Measurements from ENCODE around the gene SAMD7.

Gene SAMD7

DNA sequence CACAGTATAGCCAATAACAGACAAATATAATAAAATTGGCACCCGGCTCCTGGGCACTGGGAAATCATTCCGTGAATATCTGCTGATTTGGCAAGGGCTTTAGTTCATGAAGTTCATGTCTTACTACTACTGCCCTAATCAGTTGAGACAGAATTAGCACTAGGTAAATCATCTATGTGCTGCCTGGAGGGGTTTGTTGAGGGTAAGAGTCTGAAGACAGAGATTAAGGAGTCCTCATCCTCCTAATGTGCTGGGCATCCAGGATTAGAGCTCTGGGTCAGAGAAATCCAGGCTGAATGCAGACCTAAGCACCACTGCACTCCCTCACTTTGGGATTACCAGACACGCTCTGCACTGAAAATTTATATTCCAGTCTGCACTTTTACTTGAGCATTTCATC is 2.0 kb downstream of the SAMD7 start:
- no peak for DNase-seq

DNA sequence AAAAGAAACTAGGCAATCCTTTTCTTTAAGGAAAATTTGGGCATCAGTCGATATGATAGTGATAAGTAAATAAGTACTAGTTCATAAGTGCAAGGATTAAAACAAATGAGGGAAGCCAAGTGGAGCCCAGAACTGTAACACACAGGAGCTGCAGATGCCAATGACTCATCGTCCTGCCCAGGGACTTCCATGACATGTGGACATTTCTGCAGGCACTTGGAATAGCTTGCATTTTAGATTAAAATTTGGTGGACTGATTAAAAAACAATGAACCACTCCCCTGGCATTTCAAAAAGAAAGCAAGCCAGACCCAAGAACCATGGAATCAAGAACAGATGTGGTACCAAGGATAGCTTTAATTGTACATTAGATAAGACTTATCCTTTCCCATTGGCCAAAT is 2.9 kb downstream of the SAMD7 start:
- no peak for DNase-seq

DNA sequence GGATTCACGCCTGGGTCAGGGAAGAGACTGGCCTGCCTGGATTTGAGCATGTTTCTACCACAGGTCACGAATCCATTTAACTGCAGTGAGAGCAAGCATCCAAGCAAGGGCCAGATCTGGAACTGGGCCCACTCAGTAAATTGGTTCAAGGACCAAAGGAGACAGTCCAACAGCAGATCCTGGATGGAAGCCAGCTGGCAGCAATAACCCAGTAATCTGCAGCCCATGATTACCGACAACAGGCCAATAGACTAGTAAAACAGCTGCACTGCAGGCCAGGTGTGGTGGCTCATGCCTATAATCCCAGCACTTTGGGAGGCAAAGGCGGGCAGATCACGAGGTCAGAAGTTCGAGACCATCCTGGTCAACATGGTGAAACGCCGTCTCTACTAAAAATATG is 11.8 kb downstream of the SAMD7 start:
- no peak for DNase-seq

DNA sequence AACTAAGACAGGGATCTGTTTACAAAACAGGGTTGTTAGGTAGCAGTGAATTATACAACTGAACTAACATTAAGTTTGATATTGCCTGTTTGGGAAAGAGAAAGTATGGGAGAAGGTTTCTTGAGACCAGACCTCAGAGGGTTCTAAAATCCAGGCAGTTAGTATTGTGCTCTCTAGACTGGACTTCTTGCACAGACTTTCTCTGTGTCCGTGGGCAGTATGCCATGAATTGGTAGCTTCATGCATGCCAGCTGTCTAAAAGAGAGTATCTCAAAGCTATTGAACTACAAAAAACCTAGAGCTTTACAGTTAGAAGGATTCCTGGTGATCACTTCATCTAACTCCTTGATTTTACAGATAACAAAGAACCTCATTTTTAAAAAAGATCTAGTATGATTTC is 12.5 kb downstream of the SAMD7 start:
- no peak for DNase-seq

DNA sequence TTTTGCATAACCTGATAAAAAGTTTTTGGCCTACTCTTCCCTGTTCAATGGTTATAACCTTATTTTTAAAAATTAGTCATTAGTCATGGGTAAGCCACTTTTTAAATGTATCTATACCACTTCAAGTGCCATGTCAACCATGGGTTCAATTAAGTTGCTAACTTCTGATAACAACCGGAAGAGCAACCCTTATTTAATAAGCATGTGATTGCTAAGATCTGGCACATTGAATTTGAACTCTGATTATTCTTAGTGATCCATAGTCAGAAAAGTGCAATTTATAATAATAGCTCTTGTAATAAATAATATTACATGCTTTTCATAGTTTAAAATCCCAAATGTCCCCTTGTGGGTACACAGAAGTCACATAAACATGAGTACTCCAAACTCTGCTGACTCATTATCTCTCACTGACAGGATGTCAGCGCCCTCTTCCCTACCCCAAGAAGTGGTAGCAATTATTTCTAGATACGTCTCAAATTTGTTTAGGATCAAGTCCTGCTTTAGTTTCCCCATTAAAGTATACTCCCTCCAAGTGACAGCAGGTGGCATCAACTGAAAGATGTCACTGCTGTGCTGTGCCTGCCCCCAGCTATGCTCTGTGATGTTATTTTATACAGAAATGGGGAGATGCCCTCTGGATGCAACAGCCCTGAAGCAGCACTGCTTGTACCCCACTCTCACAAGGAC is 18.6 kb downstream of the SAMD7 start:
- DNase-seq: peak; percentile 34

DNA sequence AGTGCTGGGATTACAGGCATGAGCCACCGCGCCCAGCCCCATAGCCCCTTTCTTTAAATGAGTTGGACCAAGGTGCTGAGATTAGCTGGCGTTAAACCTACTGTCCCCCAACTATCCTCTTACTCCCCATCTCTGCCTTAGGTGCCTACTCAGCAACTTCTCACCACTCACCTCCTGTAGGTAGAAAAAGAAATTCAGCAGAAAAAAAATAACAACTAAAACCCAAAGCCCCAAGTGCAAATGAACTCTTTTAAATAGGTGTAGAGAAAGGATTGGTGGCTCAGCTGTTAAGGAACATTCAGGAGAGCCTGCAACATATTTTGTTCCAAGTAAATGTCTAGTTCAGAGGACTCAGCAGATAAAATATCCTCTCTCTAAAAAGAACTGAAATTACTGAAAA is 19.5 kb downstream of the SAMD7 start:
- DNase-seq: no peak

DNA sequence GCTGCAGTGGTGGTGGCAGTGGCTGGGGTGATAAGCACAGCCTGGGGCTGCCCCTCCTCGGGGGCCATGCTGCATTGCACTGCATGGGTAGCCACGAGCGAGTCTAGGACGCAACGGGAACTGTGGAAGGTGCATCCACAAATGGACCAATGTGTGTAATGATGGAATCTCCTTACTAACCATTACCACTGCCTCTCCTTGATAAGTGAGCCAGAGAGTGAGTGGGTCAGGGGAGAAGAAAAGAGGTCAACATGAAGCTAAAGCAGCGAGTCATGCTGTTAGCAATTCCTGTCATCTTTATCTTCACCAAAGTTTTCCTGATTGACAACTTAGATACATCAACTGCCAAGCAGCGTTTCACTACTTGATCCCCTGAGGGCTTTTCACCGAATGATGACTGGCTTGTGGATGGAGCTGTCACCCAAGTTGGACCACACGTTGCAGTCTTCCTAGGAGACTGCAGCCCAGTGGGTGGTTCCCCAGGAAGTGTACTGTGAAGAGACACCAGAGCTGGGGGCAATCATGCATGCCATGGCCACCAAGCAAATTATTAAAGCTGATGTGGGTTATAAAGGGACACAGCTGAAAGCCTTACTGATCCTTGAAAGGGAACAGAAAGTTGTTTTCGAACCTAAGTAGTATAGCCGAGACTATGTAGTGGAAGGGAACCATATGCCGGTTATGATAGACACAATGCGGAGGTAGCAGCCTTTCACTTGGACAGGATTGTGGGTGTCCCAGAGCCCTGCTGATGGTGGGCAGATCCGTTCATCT is 20.6 kb downstream of the SAMD7 start:
- DNase-seq: peak; percentile 58

DNA sequence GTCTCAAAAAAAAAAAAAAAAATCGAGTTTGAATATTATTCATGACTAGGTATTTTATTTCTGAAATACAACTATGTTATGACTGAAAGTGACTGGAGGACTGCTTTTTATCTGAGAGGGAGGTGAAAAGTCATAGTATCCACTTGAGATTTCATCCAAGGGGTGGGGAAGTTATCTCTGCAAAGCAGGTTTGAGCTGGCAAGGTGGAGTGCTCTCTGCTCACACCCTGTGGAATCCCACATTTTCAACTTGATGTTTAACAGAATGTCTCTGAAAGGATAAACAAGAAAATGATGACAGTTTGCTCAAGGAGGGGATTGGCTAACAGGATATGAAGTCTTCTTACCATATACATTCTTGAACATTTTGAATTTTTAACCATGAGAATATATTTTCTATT is 27.9 kb downstream of the SAMD7 start:
- DNase-seq: no peak

DNA sequence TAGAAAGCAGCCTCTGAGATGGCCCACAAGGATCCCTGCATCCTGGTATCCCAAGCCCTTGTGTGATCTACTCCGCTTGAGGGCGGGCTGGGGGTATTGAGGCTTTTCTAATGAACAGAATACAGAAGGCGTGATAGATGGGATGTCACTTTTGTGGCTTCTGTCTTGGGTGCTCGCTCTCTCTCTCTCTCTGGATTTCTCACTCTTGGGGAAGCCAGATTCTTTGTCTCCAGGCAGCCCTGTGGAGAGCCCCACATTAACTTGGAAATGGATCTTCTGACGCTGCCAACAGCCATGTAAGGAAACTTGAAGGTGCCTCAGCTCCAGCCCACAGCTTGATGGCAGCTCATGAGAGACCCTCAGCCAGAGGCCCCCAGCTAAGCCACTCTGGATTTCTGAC is 28.4 kb downstream of the SAMD7 start:
- no peak for DNase-seq

DNA sequence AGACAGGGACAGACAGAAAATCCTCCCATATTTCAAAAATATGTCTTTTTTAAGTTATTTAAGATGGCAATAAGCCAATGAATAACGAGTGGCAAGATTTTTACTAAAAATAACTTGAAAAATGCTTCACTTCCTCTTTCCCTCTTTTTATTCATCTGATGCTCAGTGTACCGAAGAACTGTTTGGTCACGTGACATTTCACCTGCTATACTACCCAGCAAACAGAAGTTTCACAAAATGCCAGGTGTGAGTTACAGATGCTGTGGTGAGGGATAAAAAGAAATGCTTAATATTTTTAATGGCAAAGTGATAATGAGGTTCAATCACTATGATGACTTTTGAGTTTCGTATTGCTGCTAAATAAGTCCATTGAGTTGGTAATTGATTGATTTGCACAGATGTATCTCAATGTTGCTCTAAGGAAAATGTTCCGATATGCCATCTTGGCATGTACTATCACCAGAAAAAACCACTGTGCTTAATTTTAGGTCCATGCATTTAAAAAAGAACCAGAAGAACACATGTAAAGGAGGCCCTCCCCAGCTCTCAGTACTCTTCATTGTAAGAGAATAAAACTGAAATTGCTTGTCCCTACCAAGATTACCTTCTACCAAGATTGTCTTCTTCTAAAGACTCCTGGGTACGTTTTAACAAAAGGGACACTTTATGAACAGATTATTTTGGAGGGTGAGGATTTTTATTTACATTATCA is 29.3 kb downstream of the SAMD7 start:
- DNase-seq: peak; percentile 24

DNA sequence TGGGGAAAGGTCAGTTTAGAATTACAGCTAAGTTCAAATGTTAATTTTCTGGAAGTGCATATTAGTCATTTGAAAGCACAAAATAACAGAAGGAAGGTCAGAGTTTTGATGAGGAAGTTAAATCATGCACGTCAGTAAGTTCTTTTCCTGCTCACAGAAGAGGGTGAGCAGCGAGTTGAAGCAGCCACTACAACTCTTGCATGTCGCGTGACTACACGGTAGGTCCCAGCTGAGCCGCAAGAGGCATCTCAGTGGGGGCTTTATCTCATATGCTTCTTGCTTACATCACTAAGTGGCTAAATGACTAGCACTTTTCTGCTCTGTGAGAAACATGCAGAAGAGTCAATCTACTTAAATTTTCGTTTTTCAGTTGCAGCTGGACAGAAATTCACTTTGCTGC is 33.9 kb downstream of the SAMD7 start:
- DNase-seq: peak; percentile 85

DNA sequence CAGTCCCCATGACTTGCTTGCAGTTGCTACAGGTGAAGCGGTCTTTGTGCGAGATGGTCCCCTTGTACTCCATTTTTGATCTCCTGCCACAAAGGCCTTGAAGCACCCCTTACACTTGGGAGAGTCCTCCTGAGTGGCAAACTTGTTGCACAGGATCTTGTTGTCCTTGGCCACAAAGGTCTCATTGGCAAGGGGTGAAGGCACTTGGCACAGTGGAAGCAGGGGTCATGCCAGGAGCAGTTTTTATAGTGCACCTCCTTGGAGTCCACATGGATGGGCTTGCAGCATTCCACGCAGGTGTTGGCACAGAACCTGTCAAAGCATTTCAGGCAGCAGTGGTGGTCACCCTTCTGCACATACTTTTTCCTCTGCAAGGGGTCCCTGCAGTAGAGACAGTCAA is 35.0 kb downstream of the SAMD7 start:
- DNase-seq: no peak

DNA sequence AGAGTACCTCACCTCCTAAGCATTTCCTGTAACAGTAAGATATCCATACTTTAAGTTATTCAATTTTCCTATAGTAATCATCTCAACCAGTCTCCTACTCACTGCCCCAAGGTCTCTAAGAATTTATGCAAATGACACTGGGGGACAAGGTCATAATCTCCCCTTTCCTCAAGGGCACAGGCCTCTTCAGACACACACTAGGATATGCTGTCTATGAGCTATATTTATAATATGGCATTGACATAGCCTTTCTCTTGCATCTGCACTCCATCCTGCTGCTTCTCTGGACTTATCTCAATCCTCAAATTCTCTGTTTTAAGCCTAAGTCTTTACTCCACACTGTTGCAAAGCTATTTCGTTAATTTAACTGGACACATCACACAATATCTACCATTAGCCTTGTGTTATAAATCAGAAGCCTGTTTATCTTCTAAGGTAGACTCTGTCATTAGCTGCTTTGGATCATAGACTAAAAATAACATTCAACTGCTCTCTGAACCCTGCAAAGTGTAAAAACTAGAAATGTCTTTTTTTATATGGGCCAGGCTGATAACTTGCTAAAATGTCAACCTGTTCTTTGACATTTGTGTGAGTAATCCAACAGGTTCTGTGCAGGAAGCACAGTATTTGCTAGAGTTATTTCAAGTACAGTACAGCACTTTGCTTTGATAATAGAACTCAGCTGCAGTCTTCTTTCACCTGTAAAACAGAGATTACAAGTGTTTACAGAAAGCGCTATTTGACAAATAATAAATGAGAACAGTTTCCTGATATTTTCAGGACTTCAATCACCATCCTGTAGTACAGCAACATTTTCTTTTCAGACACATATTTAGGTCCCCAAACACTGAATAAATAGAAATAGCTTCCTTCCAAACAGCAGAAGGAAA is 37.4 kb downstream of the SAMD7 start:
- no peak for DNase-seq

DNA sequence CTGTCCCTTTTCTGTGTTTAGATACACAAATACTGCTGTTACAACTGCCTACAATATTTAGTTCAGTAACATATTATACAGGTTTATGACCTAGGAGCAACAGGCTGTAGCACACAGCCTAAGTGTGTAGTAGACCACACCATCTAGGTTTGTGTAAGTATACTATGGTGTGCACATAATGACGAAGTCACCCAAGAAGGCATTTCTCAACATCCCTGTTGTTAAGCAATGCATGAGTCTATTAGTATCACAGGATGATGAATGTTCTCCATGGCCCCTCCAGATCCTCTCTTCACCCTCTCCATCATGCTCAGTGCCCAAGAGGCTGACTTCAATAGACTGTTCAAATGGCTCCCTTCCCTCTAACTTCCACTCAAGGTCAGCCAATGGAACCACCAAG is 40.7 kb downstream of the SAMD7 start:
- DNase-seq: no peak

DNA sequence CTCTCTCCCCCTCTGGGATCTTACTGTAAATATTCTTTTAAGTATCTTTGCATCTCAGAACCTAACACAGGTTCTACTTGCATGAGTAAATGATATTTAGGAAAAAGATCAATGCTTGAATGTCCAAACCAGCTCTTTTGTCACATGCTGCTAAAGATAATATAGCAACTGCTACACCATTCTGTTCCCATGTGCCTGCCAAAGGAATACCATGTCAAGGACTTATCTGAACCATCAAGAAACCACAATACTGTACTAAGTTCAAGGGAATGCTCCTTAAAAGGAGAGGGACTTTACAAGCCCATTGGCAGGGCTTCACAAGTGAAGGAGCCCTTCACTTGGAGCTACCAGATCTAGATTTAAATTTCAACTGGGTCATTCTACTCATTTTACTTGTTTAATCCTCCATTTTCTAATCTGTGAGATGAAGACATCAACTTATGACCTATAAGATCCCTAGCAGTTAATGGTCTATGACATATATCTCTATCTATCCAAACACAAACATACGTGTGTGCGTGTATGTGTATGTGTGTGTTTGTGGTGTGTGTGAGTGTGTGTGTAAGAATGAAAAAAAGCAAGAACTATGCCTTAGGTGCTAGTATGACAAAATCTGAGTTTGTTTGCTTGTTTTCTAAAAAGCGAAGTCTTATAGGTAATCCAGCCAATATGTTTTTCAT is 42.2 kb downstream of the SAMD7 start:
- no peak for DNase-seq

DNA sequence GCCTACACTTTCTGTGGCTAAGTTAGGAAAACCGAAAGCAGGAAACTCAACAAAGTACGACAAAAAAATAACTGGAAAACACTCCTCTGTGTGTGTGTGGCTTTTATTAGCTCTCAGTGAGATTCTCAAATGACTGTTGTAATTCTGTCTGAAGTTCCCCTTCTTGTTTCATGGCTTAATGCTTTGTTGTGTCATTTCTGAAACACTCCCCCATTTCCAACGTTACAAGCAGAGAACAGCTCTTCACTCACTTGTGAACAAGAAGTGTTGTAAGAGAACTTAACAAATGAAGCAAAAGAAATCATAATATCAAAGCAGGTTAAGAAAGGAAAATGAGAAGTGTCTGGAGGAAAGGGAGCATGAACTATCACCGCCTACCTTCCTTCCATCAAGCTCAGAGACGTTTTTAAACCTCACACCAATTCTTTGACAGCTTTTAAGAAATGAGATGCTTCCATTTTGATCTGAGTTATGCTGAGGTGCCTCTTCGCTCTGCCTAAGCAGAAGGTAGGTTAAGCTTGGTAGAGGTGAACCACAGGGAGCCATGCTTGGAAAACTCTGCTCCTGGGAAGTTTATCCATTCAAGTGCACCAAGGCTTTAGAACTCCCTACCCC is 42.9 kb downstream of the SAMD7 start:
- DNase-seq: no peak

DNA sequence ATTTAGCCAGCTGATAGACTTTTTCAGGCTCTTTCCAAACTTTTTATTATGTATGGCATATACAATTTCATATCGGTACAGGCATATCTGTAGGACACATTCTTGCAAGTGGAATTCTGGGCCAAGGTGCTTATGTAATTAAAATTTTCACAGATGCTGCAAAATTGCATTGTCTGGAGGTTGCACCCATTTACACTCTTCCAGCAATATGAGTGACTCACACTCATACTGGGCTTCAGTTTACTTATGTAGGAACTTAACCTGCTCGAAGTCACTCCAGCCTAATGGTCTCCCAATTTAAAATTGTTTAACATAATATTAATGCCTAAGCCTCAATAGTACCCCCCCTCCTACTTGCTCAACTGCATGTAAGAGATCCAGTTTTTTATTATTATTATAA is 44.0 kb downstream of the SAMD7 start:
- DNase-seq: no peak

DNA sequence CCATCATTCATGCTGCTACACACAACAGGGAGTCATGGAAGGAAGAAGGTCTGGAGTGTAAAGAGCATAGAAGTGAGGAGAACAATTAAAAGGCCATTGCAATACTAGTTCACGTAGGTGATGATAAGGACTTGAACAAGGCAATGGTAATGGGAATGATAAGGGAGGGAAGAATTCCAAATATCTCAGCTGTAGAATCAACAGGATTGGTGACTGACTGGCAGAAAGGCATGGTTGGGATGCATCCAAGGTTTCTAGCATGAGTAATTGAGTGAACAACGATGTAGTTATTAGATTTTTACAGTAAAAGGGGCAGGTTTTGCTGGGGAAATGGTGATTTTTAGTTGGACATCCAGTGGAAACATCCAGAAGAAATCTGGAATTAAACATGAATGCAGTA is 52.8 kb downstream of the SAMD7 start:
- DNase-seq: no peak

DNA sequence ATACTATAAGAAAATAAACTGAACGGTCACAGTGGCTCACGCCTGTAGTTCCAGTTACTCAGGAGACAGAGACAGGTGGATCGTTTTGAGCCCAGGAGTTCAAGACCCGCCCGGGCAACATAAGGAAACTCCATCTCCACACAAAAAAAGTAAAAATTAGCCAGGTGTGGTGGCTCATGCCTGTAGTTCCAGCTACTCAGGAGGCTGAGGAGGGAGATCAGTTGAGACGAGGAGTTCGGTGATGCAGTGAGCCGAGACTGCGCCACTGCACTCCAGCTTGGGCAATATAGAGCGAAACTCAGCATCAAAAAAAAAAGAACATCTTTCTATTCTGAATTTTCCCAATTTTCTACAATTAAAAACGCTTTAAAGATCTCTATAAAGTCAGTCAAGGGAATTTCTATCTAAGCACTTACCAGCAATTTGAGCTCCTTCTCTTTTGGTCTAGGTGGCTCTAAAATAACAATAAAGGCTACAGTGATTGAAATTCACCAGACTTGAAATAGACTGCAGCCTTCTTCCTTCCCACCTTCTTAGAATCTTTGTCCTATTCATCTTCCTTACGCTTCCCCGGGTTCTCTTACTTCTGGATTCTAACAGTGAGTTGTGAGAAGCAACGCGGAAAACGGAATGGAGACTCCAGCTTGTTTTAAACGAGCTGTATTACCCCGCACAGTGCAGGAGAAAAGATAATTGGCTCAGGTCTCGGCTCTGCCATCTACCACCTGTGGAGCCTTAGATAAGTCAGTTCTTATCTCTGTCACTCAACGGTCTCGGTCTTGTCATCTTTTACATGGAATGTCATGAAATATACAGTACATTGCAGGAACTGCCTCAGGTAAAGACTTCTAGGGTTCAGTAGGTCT is 54.4 kb downstream of the SAMD7 start:
- DNase-seq: no peak

DNA sequence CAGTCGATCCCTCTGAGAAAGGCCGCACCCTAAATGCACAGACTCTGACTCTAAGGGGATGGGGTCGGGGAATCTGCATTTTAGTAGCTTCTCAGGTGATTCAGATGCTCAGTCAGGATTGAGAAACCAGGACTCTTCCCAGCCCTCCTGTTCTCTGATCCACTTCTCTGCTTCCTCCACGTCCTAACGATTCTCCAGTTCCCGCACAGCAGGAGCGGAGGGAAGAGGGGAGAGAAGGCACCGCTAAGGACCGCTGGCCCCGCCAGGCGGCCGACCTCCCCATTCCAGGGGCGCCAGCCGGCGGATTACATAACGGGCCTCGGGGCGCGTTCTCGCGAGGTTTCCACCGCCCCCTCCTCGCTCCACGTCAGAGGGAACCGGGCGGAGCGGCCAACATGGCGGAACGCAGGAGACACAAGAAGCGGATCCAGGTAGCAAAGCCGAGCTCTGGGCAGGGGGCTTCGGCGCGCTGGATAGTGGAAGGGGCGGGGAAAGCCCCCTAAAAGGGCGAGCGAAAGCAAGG is 55.1 kb downstream of the SAMD7 start, which contains the start of gene SEC62:
SEC62 (plus strand) TSS at position 380 of the 523 bp plus-strand sequence; CDS start at position 396, 16 bp downstream.
- DNase-seq: peak; percentile 93
